Large intestine (tissue), 3 donors: ENCODE measurements around the gene STX16. TPM values are rescaled to one million over a fixed set of nuclear protein-coding genes. Genes with fewer than 3 reads are reported as not detected.

Experiments
- DNase-seq, 2 donors: peaks; one replicate each; pipeline versions ENCODE4 v3.0.0 to v3.0.0-alpha.2; 2013
- H3K27ac ChIP-seq: one replicate; pipeline ENCODE4 v1.5.1; 2013; ENCODE audit warnings: low read length
- H3K27me3 ChIP-seq: 2 replicates; pipeline ENCODE4 v1.6.1; 2013; ENCODE audit warnings: low read length; ENCODE audit not compliant: control insufficient read depth, insufficient read depth
- H3K36me3 ChIP-seq: 2 replicates; pipeline ENCODE4 v1.6.1; 2013; ENCODE audit warnings: low read length; ENCODE audit not compliant: control insufficient read depth, insufficient read depth
- H3K4me1 ChIP-seq: one replicate; pipeline ENCODE4 v1.6.1; 2013; ENCODE audit warnings: low read length; ENCODE audit not compliant: control insufficient read depth, insufficient read depth
- H3K4me3 ChIP-seq: one replicate; pipeline ENCODE4 v1.5.1; 2013; ENCODE audit warnings: low read length
- H3K9me3 ChIP-seq: one replicate; pipeline ENCODE4 v1.6.1; 2013; ENCODE audit warnings: mild to moderate bottlenecking, low read depth, low read length, moderate library complexity; ENCODE audit not compliant: control insufficient read depth
- WGBS: methylation state at CpG from one replicate; pipeline ENCODE4 v1.1.5; 2013; ENCODE audit warnings: low lambda C conversion rate; ENCODE audit not compliant: insufficient coverage; 5-methylcytosine and 5-hydroxymethylcytosine counted together
- polyA plus RNA-seq: library from polyadenylated mRNA; unstranded; fragments of 120-200 nt; gene quantifications from one replicate; pipeline ENCODE4 v1.2.1, GENCODE V29; 2013

Gene STX16
- polyA plus RNA-seq, 1 donor, result 80.6 TPM

DNA sequence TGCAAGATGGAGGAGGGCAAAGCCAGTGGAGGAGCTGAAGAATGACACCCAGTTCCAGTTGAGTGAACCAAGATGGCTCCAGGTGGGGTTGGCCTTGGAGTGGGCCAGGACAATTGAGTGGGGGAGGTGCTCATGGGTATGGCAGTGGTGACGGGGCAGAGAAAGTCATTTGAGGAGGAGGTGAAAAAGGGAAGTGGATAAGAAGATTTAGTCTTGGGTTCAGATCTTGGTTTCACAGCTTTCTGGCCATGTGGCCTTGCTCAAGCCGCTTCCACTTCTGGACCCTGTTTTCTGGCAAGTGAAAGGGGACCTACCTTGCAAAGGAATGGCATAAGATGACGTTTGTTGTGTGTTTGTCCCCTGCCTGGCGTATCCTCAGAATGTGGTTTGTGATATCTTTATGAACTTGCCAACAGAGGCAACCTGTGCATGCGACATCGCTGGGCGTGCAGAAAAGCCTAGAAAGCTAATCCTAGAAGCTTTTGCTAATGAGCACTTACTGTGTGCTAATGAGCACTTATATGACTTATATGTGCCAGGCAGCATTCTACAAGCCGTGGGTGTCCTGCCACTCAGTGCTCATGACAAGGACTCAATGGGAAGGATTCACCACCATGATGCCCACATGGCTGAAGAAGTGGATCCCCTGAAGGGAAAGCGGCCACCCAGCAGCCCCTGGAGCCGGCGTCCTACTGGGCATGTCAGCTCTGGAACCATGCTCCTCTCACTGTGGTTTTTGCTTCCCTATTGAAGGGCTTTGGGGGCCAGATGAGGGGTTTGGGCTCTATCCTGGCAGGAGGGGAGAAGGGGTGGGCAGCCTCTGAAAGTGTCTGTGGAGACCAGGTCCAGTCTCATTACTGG, 23.6 kb upstream of the STX16 start:
- DNase-seq, result no peak
- no peak overlapping the region for H3K27ac ChIP-seq
- no CpG with 5 or more reads among the region's 11 CpGs for WGBS

DNA sequence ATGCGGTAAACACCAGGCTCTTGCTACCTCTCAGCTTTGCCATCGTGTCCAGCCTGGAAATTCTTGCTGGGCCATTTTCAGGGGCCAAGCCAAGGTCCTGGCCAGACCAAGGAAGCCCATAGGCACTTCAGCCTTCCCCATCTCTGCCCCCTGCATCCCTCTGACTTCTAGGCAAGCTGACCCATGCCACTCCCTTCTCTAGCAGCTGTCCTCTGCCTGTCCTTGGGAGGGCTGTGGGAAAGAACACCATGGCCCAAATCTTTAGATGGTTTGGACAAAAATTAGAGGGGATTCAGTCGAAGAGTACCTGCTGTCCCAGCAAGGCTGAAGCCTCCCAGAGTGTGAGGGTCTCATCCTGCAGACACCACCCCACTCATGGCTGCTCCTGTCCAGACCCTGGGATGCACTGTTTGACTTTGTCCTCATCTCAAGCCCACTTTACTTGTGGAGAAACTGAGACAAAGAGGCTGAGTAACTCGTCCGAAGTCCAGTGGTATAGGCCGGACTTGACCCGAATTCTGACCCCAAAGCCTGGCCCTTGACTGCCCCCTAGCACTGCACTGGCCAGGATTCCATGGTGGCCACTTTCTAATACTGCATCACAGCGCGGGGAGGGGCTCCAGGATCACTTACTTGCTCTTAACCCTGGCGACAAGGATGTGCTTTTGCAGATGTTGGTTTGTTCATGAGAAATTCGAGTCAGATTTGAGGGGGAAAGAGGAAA, 22.4 kb upstream of the STX16 start:
- no peak for DNase-seq
- Histone ChIP-seq H3K4me3 (no peak overlapping the region), H3K27ac (no peak overlapping the region), H3K4me1 (no peaks in the 10 kb centered on the region), H3K27me3 (no peaks in the 10 kb centered on the region), H3K9me3 (no peaks in the 10 kb centered on the region), H3K36me3 (no peaks in the 10 kb centered on the region)
- no CpG with 5 or more reads among the region's 11 CpGs for WGBS

More for the DNA sequence above, 23.6 kb upstream of the STX16 start:
- no peak overlapping the region for H3K4me3 ChIP-seq
- H3K36me3 ChIP-seq, result no peaks in the 10 kb centered on the region
- no peaks in the 10 kb centered on the region for H3K27me3 ChIP-seq
- H3K9me3 ChIP-seq, result no peaks in the 10 kb centered on the region
- H3K4me1 ChIP-seq, result no peaks in the 10 kb centered on the region

DNA sequence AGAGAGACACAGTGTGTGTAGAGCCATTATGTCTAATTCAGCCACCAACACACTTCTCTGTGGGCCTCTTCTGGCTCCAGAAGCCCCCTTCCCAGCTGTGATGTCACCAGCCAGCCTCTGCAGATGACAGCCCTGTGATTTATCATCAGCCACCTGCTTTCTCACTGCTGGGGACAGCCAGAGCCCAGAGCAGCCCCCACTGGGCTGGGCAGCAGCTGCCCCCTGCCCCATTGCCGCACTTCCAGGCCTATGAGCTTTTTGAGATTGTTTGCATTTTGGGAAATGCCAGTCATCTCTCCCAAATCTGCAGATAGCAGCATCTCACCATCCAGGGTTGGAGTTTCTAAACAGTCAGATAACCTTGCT, 21.9 kb upstream of the STX16 start:
- Histone ChIP-seq H3K4me1 (no peaks in the 10 kb centered on the region), H3K4me3 (no peak overlapping the region), H3K9me3 (no peaks in the 10 kb centered on the region), H3K27ac (no peak overlapping the region), H3K36me3 (no peaks in the 10 kb centered on the region), H3K27me3 (no peaks in the 10 kb centered on the region)
- WGBS, result no CpG with 5 or more reads among the region's 1 CpG
- DNase-seq, result no peak

DNA sequence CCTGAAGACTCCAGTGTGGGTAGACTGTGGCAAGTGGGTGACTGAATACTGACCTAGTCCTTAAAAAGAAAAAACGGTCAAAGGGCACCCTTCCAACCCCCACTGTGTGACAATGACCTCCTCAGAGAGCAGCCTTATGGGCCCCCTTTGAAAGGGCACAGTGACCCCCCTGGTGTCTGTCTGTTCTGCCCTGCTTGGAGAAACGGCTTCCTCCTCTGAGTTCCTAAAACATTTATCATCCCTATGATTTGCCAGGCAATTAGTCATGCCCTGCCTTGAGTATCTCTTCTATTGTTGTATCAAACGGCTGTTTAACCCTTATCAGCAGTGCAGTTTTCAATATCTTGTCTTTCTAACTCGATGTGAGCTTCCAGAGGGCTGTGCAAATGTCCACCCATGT, 21.0 kb upstream of the STX16 start:
- Histone ChIP-seq H3K9me3 (no peaks in the 10 kb centered on the region), H3K4me3 (no peak overlapping the region), H3K36me3 (no peaks in the 10 kb centered on the region), H3K4me1 (peaks cover 4% of the 10 kb centered on the region), H3K27ac (no peak overlapping the region), H3K27me3 (no peaks in the 10 kb centered on the region)
- DNase-seq, result no peak
- no CpG with 5 or more reads among the region's 4 CpGs for WGBS

DNA sequence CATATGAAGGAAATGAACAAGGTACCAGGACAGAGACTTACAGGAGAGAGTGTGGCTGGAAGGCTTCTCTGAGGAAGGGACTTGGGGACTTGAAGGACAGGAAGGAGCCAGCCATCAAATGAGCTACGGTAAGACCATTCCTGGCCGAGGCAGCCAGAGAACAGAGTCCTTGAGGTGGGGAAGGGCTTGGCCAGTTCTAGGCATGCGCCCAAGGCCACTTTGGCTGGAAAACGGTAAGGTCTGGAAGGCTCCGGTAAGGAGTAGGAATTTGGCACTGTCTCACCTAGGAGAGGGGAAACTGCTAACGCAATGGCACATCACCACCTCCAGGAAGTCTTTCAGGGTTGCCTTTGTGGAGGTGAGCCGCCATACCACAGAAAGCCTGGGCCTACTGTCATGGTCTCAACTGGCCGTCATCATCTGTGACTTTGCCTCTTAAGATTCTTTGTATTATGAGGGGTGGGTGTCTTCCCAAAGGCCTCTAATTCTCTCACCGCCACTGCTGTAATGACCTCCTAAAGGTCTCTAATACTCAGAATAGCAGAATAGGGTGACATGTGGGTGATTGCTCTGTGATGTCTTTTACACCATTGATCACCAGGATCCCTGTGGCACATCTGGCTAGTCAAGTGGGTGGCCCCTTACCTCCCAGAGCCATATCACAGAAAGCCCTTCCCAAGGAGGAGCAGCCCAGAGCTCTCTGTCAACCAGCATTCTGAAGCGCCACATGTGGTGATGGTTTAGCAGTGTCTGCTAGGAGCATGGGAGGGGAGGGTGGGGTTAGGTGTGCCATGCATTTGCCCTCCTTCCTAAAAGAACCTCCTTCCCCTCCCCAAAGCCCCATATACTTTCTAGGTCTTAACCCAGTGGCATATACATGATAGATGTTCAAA, 17.7 kb upstream of the STX16 start:
- Histone ChIP-seq H3K4me3 (no peak overlapping the region), H3K36me3 (no peaks in the 10 kb centered on the region), H3K4me1 (peaks cover 5% of the 10 kb centered on the region), H3K27ac (no peak overlapping the region), H3K27me3 (no peaks in the 10 kb centered on the region), H3K9me3 (no peaks in the 10 kb centered on the region)
- WGBS, result no CpG with 5 or more reads among the region's 10 CpGs
- DNase-seq, result no peak

DNA sequence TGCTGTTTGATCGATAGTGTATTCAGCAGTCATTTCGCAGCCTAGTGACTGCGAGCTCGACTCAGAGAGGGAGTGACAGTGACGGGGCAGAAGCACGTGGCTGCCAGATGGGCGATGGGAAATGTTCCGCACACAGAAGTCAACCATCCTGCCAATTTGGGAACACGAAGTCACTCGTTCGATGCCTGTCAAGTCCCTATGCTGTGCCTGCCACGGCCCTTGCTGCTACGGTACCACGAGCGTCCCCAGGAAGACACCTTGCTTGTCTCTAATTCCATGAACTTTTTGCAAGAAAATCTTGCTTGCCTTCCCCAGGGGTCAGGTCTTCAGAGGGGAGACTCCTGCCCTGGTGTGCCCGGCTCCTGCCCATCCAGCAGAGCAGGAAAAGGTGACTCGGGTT, 17.0 kb upstream of the STX16 start:
- DNase-seq, result no peak
- WGBS, result no CpG with 5 or more reads among the region's 17 CpGs
- no peak overlapping the region for H3K4me3 ChIP-seq
- no peaks in the 10 kb centered on the region for H3K36me3 ChIP-seq
- H3K9me3 ChIP-seq, result no peaks in the 10 kb centered on the region
- peaks cover 5% of the 10 kb centered on the region for H3K4me1 ChIP-seq
- no peaks in the 10 kb centered on the region for H3K27me3 ChIP-seq
- no peak overlapping the region for H3K27ac ChIP-seq

DNA sequence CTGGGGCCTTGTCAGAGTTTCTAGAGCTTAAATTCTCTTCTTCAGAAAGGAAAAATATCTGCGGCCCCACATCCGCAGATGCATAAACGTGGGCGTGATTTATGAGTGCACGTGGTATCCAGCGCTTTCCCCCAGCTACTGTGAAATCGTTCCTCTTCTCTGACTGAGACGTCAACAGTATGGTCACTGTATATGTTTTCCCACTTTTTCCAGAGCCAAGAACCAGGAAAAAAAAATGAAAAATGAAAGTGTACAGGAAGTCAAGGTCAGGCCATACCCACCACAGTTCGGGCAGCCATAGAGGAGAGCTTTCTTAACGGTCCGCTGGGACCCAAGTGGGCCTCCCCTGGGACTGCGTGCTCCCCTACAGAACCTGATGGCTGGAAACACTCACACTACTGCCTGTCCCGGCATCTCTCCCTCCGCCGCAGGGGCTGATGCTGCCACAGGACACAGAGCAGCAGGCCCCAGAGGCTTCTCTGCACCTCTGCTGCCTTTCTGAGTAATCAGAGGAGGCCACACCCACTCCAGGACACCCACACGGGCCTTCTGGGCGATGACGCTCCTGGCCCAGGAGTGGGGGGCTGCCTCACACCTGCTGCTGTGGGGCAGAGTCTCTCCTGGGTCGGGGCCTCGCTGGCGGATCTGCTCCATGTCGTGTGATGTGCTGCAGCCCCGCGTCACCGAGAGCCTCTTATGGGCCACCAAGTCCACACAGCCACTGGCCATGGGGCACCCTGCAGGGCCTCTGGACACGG, 16.4 kb upstream of the STX16 start:
- Histone ChIP-seq H3K9me3 (no peaks in the 10 kb centered on the region), H3K4me1 (peaks cover 5% of the 10 kb centered on the region), H3K36me3 (no peaks in the 10 kb centered on the region), H3K4me3 (no peak overlapping the region), H3K27ac (no peak overlapping the region), H3K27me3 (peaks cover under 1% of the 10 kb centered on the region)
- 80% methylated on average over 1 of the region's 26 CpGs for WGBS
- peak; percentile 24 to 41 for DNase-seq

DNA sequence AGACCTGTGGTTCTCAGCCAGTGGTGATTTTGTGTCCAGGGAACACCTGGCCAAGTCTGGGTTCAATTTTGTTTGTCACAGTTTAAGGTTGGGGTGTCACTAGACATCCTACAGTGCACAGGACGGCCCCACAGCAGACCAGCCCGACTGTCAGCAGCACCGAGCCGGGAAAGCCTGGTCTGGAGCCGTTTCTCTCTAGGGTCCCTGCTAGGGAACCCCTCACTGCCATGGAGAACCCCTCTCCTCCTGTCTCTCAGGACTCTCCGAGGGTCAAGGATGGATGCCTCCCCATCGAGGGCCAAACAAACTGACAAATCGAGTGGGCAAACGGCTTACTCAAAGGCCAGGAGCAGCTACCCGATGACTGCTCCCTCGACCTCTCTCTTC, 15.8 kb upstream of the STX16 start:
- WGBS, result no CpG with 5 or more reads among the region's 11 CpGs
- H3K27ac ChIP-seq, result no peak overlapping the region

DNA sequence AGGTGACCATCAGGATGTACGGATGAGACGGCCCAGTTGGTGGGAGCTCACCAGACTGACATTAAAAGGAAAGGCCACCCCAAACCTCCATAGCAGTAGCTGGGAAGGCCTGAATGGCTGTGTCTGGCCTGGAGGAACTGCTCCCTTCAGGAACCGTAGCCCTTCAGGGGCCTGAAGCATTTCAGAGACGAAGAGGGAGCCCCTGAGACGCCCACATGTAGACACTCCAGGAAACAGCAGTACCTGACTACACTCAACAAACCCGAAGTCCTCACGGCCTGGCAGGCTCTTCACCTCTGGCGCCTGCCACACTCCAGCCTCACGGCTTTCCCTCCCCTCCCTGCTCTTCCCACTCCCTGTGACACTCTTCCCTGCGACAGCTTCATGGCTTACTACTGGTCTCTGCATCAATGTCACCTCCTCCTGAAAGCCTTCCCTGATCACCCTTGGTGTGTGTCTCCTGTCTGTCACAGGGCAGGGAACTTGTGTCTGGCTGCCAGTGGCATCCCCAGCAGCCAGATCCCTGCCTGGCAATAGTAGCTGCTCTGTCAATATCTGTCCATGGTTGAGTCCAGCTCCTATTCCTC, 14.6 kb upstream of the STX16 start:
- Histone ChIP-seq H3K4me3 (no peak overlapping the region), H3K27ac (no peak overlapping the region), H3K27me3 (peaks cover 5% of the 10 kb centered on the region), H3K4me1 (peaks cover 5% of the 10 kb centered on the region), H3K9me3 (no peaks in the 10 kb centered on the region), H3K36me3 (no peaks in the 10 kb centered on the region)
- DNase-seq, result no peak
- no CpG with 5 or more reads among the region's 10 CpGs for WGBS

More for the DNA sequence above, 15.8 kb upstream of the STX16 start:
- no peaks in the 10 kb centered on the region for H3K36me3 ChIP-seq
- peaks cover 5% of the 10 kb centered on the region for H3K4me1 ChIP-seq
- DNase-seq, result no peak
- no peak overlapping the region for H3K4me3 ChIP-seq
- no peaks in the 10 kb centered on the region for H3K9me3 ChIP-seq
- H3K27me3 ChIP-seq, result peaks cover 3% of the 10 kb centered on the region
